Stimulated activated CD4-positive, alpha-beta T cell treated with anti-CD3 and anti-CD28 coated beads, Interleukin-2, amount 100 ng/mL, for 24 hours (primary cell): ENCODE results near the gene PDE10A.
"Not testable (repeated sequence)": the region's sequence is repeated elsewhere in the genome, so short reads cannot be mapped to it uniquely, and the experiment has no call there.

Experiments
- DNase-seq, 2 donors: peaks; one replicate each; pipeline ENCODE4 v3.0.0-alpha.2; 2020

Gene PDE10A

DNA sequence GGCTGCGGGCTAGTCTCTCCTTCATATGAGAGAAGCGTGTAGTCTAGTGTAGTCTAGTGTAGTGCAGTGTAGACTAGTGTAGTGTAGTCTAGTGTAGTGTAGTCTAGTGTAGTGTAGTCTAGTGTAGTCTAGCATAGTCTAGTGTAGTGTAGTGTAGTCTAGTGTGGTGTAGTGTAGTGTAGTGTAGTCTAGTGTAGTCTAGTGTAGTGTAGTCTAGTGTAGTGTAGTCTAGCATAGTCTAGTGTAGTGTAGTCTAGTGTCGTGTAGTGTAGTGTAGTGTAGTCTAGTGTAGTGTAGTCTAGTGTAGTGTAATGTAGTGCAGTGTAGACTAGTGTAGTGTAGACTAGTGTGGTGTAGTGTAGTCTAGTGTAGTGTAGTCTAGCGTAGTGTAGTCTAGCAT is 44.1 kb downstream of the PDE10A start:
- DNase-seq, result not testable (repeated sequence)

GRCh38 chr6:165618241-165618640 is 44.8 kb downstream of the PDE10A start:
- no peak for DNase-seq

GRCh38 chr6:165617528-165617927 is 45.5 kb downstream of the PDE10A start:
- DNase-seq, result no peak

DNA sequence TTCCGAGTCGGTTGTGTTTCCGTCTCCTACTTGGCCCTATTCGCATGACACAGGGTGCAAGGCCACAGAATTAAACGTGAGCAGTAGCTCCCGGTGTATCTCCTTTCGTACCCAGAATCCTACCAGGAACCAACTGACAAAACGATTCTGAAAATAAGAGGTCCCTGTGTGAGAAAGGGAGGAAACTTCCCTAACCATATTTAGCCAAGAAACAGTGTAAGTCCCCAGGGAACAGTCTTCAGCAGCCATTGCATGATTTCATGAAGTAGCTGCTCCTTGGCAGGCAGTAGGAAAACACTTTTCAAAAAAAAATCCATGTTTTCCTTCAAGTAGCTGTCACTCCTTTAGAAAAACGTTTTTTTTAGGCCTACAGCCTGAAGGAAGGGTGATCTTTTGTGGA is 46.9 kb downstream of the PDE10A start:
- no peak for DNase-seq

- DNase-seq, result no peak
Observed at GRCh38 chr6:165615636-165616035, 47.4 kb downstream of the PDE10A start.

DNA sequence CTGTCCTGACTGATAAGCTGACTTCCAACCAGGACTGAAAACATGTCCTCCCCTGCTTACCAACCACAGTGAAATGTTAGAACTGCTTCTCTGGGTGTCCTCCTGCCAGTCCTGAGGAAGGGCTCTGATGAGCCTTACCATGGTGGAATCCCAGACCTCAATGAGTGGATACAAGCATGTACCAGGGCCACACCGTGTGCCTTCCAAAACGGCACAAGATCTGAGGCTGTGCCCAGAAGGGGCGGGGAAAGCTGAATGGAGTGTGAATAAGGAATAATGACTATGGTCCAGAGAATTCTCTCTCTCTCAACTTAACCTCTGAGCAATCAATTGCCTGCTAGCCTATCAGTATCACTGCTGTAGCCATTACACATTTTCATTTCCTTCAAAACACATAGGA is 51.7 kb downstream of the PDE10A start:
- no peak for DNase-seq

- DNase-seq, result not testable (repeated sequence)
Observed at GRCh38 chr6:165608577-165608976, 54.5 kb downstream of the PDE10A start.

DNA sequence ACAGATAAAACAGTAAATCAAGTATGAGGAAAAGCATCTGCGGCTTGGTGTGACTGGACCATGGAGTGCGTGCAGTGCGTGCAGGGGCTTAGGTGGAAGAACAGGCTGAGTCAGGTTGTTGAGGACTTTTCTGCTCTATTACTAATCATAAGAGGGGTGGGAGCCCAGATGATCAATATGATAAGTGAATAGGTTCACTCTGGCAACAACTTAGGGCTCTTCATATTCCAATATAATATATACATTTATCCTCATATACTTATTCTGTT is 56.4 kb downstream of the PDE10A start:
- DNase-seq, result no peak

GRCh38 chr6:165605901-165606739 is 56.9 kb downstream of the PDE10A start:
- no peak for DNase-seq

- DNase-seq, result no peak
Observed at GRCh38 chr6:165605182-165605875, 57.7 kb downstream of the PDE10A start.

DNA sequence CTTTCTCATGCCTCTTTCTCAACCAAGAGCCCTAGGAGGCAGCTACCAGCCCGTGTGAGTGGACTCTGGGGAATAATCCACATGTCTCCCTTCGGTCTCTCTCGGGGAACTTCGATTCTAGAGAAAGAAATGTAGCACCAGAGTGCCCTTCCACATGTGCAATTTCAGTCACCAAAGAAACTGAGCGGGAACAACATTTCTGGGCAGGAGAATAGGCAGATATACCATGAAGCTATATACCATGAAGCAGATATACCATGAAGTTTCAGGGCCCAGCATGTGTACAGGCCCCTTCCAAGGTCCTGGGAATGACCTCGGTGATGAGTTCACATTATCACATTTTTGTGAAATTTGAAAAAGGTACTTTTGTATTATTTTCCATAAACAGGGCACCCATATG is 60.8 kb downstream of the PDE10A start:
- no peak for DNase-seq

GRCh38 chr6:165600606-165601005 is 62.4 kb downstream of the PDE10A start:
- DNase-seq, result no peak

GRCh38 chr6:165599596-165600487 is 63.2 kb downstream of the PDE10A start:
- DNase-seq, result no peak

GRCh38 chr6:165599121-165599520 is 63.9 kb downstream of the PDE10A start:
- DNase-seq, result no peak

DNA sequence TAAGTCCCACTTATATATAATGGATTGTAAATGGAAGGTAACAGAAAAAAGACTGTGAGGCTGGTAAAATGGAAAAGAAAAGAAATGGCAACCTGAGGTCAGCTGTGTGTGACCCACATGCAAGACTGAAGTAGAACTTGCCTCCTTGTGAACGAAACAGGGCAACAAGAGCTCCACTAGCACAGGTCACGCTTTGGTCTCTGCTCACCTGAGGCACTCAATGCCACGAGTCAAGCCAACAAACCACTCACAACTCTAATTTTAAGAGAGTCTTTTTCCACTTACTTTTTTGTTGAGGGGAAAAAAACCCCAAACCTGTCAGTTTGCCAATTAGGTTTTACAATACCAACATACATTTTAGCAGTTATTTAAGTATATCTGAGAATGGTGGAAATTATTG is 65.2 kb downstream of the PDE10A start:
- no peak for DNase-seq

- DNase-seq, result no peak
Observed at GRCh38 chr6:165594584-165595333, 68.3 kb downstream of the PDE10A start.

DNA sequence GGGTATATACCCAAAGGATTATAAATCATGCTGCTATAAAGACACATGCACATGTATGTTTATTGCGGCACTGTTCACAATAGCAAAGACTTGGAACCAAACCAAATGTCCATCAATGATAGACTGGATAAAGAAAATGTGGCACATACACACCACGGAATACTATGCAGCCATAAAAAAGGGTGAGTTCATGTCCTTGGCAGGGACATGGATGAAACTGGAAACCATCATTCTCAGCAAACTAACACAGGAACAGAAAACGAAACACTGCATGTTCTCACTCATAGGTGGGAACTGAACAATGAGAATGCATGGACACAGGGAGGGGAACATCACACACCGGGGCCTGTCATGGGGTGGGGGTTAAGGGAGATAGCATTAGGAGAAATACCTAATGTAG is 70.1 kb downstream of the PDE10A start:
- not testable (repeated sequence) for DNase-seq

DNA sequence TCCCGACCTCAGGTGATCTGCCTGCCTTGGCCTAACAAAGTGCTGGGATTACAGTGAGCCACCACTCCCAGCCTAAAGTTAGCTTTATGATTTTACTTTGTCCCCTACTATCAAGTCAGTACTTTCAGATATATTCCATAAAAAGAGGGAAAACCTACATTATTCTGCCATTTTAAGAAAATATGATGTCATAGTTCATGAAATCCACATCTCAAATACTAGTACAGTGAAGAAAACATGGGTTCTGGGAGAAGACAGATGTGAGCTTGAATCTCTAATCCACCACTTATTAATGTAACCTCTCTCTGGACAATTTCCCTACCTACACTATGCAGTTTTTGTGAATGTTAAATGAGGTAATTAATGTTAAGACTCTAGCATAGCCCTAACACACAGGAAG is 74.5 kb downstream of the PDE10A start:
- no peak for DNase-seq

GRCh38 chr6:165587206-165587605 is 75.8 kb downstream of the PDE10A start:
- DNase-seq, result no peak

DNA sequence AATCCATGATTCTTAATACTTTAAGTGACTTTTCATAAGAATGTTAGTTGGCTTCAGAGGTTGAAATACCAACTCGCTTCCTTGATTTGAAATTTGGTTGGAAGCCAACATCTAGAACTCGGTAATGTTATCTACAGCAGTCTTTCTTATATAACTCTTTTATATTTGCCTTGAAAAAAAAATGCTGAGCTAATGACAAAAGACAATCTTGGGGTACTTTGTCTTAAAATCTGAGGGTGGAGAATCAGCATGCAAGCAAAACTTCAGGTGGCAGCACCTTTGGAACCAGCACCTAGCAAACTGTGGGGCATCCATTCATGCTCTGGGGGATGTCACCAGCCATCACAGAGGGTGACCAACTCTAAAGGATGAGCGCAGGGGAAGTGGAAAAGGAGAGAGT is 76.3 kb downstream of the PDE10A start:
- no peak for DNase-seq

- no peak for DNase-seq
Observed at GRCh38 chr6:165585060-165585459, 78.0 kb downstream of the PDE10A start.

DNA sequence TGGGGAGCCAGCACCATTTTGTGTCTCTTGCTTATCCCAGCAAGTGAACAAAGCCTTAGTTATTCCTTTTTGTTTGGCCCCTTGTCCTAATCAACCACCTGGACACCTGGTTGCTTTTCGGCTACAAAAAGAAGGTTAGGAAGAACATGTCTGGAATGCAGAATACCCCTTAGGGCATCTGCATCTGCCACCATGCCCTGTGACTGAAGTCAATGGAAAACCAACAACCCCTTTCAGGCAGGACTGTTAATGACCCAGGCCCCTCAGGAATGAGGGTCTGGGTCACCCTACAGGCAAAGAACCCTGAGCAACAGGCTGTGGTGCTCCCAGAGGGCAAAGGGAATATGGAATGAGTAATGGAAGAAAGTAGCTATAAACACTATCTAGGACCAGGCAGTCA is 78.5 kb downstream of the PDE10A start:
- DNase-seq, result no peak

DNA sequence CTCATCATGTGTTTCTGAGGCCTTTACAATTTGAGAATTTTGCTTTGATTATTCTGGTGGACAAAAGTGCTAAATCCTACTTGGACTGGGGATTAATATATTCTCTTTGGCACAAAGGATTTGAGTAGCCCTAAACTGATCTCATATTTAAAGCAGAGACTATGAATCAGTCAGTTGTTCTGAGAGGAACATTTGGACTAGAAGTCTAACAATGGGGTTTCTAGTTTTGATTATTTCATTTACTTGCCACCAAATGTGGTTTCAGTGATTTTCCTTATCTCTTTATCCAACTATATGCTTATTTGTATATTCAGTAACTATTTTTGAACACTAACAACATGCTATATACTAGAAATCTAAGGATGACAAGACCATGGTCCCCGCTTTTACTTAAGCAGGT is 81.4 kb downstream of the PDE10A start:
- DNase-seq, result no peak
